GM12878 (cell line): ENCODE data around the gene TBXAS1.

Experiments
- ATF3 ChIP-seq: IDR thresholded peaks from 2 replicates; pipeline ENCODE4 v1.6.1; 2011; ENCODE audit warnings: low read depth, mild to moderate bottlenecking, low read length, moderate library complexity, borderline replicate concordance; ENCODE audit errors: extremely low read depth
- CTCF ChIP-seq, 3 experiments: IDR thresholded peaks in 2 of 3; conservative IDR thresholded peaks in 1 of 3; 2 replicates each; pipeline ENCODE4 v1.5.1; 2011; ENCODE audit warnings: low read depth in 3 of 3, low read length in 3 of 3, mild to moderate bottlenecking in 3 of 3, control low read depth in 2 of 3, moderate library complexity in 2 of 3, inconsistent platforms in 1 of 3, mixed read lengths in 1 of 3; ENCODE audit not compliant: control insufficient read depth in 2 of 3, insufficient read depth in 1 of 3; ENCODE audit errors: extremely low read depth in 1 of 3
- FOS ChIP-seq: IDR thresholded peaks from 3 replicates; pipeline ENCODE4 v1.6.1; 2011; ENCODE audit warnings: borderline replicate concordance; ENCODE audit not compliant: insufficient read length; ENCODE audit errors: extremely low read depth
- POLR2A ChIP-seq: IDR thresholded peaks from 2 replicates; pipeline ENCODE4 v1.6.1; 2011; ENCODE audit warnings: low read depth, mild to moderate bottlenecking, low read length
- ZNF274 ChIP-seq: IDR thresholded peaks from one replicate; pipeline ENCODE4 v1.8.0; 2011; ENCODE audit not compliant: insufficient read length, insufficient read depth
- TF ChIP-seq, protein P1 (sequence below): IDR thresholded peaks from 2 replicates; pipeline ENCODE4 v1.6.1; 2012; ENCODE audit warnings: low read depth, low read length, improper control_type of control experiment

DNA sequence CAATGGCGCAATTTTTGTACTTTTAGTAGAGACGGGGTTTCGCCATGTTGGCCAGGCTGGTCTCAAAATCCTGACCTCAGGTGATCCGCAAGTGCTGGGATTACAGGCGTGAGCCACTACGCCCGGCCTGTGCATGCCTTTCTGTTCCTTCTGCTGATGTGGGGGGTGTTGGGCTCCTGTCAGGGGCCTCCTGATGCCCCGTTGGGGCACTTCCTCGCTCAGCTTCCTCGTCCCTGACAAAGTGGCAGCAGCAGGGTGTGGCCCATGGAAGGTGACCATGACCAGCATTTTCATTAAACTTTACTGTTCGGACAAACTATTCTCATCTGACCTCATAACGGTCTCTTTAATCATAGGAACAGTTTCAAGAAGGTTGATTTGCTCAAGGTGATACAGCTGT is 69.4 kb downstream of the TBXAS1 start:
- TF ChIP-seq CTCF (IDR thresholded peaks at IDR 0.05 in 2 of 3, conservative IDR thresholded peaks at IDR 0.05 in 1 of 3; ENCODE audit: control insufficient read depth in 2 of 3, extremely low read depth in 1 of 3, insufficient read depth in 1 of 3, low read depth in 3 of 3, low read length in 3 of 3) (no peak), POLR2A (no peak), ZNF274 (no peak), FOS (no peak), ATF3 (no peak)
- TF ChIP-seq, protein P1, sequence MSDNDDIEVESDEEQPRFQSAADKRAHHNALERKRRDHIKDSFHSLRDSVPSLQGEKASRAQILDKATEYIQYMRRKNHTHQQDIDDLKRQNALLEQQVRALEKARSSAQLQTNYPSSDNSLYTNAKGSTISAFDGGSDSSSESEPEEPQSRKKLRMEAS: no peak
